ENCODE data around the gene SLC22A6.

The SLC22A6 gene

GRCh38 chr11:62933285-62933684 lies 51.5 kb downstream of the SLC22A6 start:
- H3K4me3 ChIP-seq (replicated peaks; ENCODE audit: low read depth, low read length): no peak overlapping the region
- no peak for TF ChIP-seq CTCF (IDR thresholded peaks at IDR 0.05; ENCODE audit: low read length, missing control alignments)
- no peak for DNase-seq (ENCODE audit: low read depth)

GRCh38 chr11:62931499-62932278 lies 53.1 kb downstream of the SLC22A6 start:
- no peak for DNase-seq (ENCODE audit: low read depth)
- H3K4me3 ChIP-seq (replicated peaks; ENCODE audit: low read depth, low read length): no peak overlapping the region
- TF ChIP-seq CTCF (IDR thresholded peaks at IDR 0.05; ENCODE audit: low read length, missing control alignments): no peak

GRCh38 chr11:62930666-62931065 lies 54.1 kb downstream of the SLC22A6 start:
- DNase-seq (ENCODE audit: low read depth): no peak
- TF ChIP-seq CTCF (IDR thresholded peaks at IDR 0.05; ENCODE audit: low read length, missing control alignments): no peak
- no peak overlapping the region for H3K4me3 ChIP-seq (replicated peaks; ENCODE audit: low read depth, low read length)

GRCh38 chr11:62930157-62930556 lies 54.6 kb downstream of the SLC22A6 start:
- no peak for TF ChIP-seq CTCF (IDR thresholded peaks at IDR 0.05; ENCODE audit: low read length, missing control alignments)
- H3K4me3 ChIP-seq (replicated peaks; ENCODE audit: low read depth, low read length): no peak overlapping the region
- DNase-seq (ENCODE audit: low read depth): no peak

- no peak for TF ChIP-seq CTCF (IDR thresholded peaks at IDR 0.05; ENCODE audit: low read length, missing control alignments)
- no peak overlapping the region for H3K4me3 ChIP-seq (replicated peaks; ENCODE audit: low read depth, low read length)
- DNase-seq (ENCODE audit: low read depth): no peak
These were observed 56.8 kb downstream of the SLC22A6 start for GRCh38 chr11:62928011-62928410.

DNA sequence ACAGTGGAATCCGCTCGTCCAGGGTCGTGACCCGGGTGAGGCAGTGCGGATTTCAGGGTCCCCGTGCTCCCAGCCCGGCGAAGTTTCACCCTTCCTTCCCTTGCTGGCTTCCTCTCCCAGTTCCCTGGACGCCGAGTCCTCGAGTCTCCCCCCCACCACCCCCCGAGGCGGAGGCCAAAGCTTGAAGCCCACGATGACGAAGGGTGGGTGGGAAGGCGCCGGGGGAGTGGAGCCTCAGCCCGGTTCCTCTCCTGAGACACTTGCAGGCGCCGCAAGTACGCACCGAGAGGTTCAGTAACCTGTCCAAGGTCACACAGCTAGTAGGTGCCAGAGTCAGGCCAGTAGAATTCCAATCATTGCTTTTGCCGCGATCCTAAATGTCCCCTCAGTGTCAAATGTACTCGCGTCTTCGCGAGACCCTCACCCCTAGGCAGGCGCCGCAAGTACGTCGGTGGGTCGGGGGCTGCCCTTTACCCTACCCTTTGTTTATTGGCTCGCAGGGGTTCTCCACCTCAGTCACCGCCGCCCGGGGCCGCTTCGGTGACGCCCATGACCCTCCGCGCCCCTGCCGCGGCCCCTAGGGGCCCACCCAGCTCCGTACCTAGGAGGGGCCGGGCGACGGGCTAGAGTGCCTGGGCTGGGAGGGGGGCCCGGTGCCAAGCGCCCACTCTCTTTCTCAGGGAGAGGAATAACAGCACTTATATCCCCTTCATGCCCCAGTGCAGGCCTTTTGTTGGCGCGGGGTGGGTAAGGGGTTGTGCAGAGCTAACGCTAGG lies 57.9 kb downstream of the SLC22A6 start:
- H3K4me3 ChIP-seq (replicated peaks; ENCODE audit: low read depth, low read length): no peak overlapping the region
- DNase-seq (ENCODE audit: low read depth): no peak
- TF ChIP-seq CTCF (IDR thresholded peaks at IDR 0.05; ENCODE audit: low read length, missing control alignments): no peak
